Measurements from ENCODE around the gene IL17REL.

- TF ChIP-seq POLR2AphosphoS5 (IDR thresholded peaks at IDR 0.05; ENCODE audit: low read depth, low read length) (no peak), REST (IDR thresholded peaks at IDR 0.05; ENCODE audit: insufficient read depth in 1 of 2, low read depth in 2 of 2, low read length in 2 of 2) (no peak), FOXP2 (optimal IDR thresholded peaks at IDR 0.05; ENCODE audit: borderline replicate concordance, extremely low read depth, extremely low read length, insufficient read depth) (no peak), SIN3A (IDR thresholded peaks at IDR 0.05; ENCODE audit: borderline replicate concordance, insufficient read depth, low read length) (no peak), TAF1 (IDR thresholded peaks at IDR 0.05; ENCODE audit: borderline replicate concordance, insufficient read depth, low read length) (no peak)
These were observed 44.8 kb downstream of the IL17REL start for GRCh38 chr22:49967706-49968208.

All from PFSK-1 (cell line).